GM12878 (cell line): Measurements from ENCODE around the gene TNFSF12. TPM values are rescaled to one million over a fixed set of nuclear protein-coding genes. Genes with fewer than 3 reads are reported as not detected.

Experiments used
- ATF3 ChIP-seq: IDR thresholded peaks from 2 replicates; pipeline ENCODE4 v1.6.1; 2011; ENCODE audit warnings: low read depth, mild to moderate bottlenecking, low read length, moderate library complexity, borderline replicate concordance; ENCODE audit errors: extremely low read depth
- CEBPZ ChIP-seq: fragments of 150-350 bp; IDR thresholded peaks from 2 replicates; pipeline ENCODE4 v1.6.1; 2016; ENCODE audit warnings: low read depth, low read length
- CHD1 ChIP-seq: IDR thresholded peaks from 2 replicates; pipeline ENCODE4 v1.6.1; 2012; ENCODE audit warnings: low read depth, low read length, improper control_type of control experiment
- ESRRA ChIP-seq: IDR thresholded peaks from 2 replicates; pipeline ENCODE4 v1.6.1; 2012; ENCODE audit warnings: mild to moderate bottlenecking, low read length, improper control_type of control experiment
- IKZF1 ChIP-seq: fragments of 450-650 bp; conservative IDR thresholded peaks from 2 replicates; pipeline ENCODE4 v1.6.1; 2017; ENCODE audit warnings: antibody characterized with exemption, mild to moderate bottlenecking
- IRF5 ChIP-seq: fragments of 450-650 bp; IDR thresholded peaks from 2 replicates; pipeline ENCODE4 v1.6.1; 2017; ENCODE audit warnings: borderline replicate concordance
- PAX5 ChIP-seq: IDR thresholded peaks from 2 replicates; pipeline ENCODE4 v1.6.1; 2011; ENCODE audit warnings: low read depth, low read length, borderline replicate concordance
- PBX3 ChIP-seq: IDR thresholded peaks from 2 replicates; pipeline ENCODE4 v1.6.1; 2011; ENCODE audit warnings: mild to moderate bottlenecking, low read depth, low read length, moderate library complexity; ENCODE audit not compliant: insufficient replicate concordance
- RUNX3 ChIP-seq: IDR thresholded peaks from 2 replicates; pipeline ENCODE4 v1.6.1; 2012; ENCODE audit warnings: low read length, inconsistent platforms
- TAF1 ChIP-seq: IDR thresholded peaks from 2 replicates; pipeline ENCODE4 v1.6.1; 2011; ENCODE audit warnings: mild to moderate bottlenecking, low read depth, low read length, borderline replicate concordance
- TBL1XR1 ChIP-seq: IDR thresholded peaks from 2 replicates; pipeline ENCODE4 v1.6.1; 2012; ENCODE audit warnings: low read depth, low read length, improper control_type of control experiment
- WRNIP1 ChIP-seq: IDR thresholded peaks from 2 replicates; pipeline ENCODE4 v1.6.1; 2011; ENCODE audit warnings: low read depth, low read length, improper control_type of control experiment, borderline replicate concordance
- YY1 ChIP-seq: IDR thresholded peaks from 2 replicates; pipeline ENCODE4 v1.6.1; 2011; ENCODE audit warnings: low read depth, mild to moderate bottlenecking, low read length
- ZBTB4 ChIP-seq: fragments of 450-650 bp; formaldehyde crosslinking; IDR thresholded peaks from 2 replicates; pipeline ENCODE4 v1.4.0; 2022; ENCODE audit warnings: mild to moderate bottlenecking, moderate library complexity
- ZBTB40 ChIP-seq: fragments of 450-650 bp; IDR thresholded peaks from 2 replicates; pipeline ENCODE4 v1.6.1; 2016; ENCODE audit warnings: mild to moderate bottlenecking, moderate library complexity, borderline replicate concordance
- polyA plus RNA-seq, 11 experiments: library from polyadenylated mRNA; depleted of rRNA in 4 of 11; unstranded in 6 of 11; stranded (reverse) in 5 of 11; fragments of >200 nt; fragmentation: Nextera tagmentation in 4 of 11; fragmentation: Illumina TruSeq in 1 of 11; extraction: Ambion mirVana in 4 of 11; extraction: Trizol in 1 of 11; gene quantifications; 1 replicate in 1 of 11; 2 replicates in 10 of 11; pipeline versions ENCODE4 v1.2.1 to v1.2.3, GENCODE V29; 2011 to 2016; ENCODE audit warnings: inconsistent platforms in 2 of 11, missing spikeins in 2 of 11, low read depth in 1 of 11
- total RNA-seq, 4 experiments: library from RNA; depleted of rRNA in 3 of 4; stranded (reverse); fragments of >200 nt in 3 of 4; fragmentation: Illumina TruSeq in 1 of 4; extraction: Trizol in 1 of 4; gene quantifications; 2 replicates each; pipeline versions ENCODE4 v1.2.1 to v1.2.3, GENCODE V29; 2013 to 2021

The TNFSF12 gene
- total and polyA plus RNA-seq, 10 of the 15 experiments (the other 5 are each of a cell fraction or from before 2014, with no cell fraction given): 0.32 to 7.0 (median 2.6) TPM

GRCh38 chr17:7561589-7562207 lies 12.8 kb downstream of the TNFSF12 start, which contains the start of gene SENP3 (continued):
- TF ChIP-seq ZBTB40 (no peak), PBX3 (no peak), TBL1XR1 (no peak), ZBTB4 (no peak), IKZF1 (peak; percentile 74), WRNIP1 (no peak), CEBPZ (no peak), ATF3 (peak; percentile 35; the same call in 1 of the 2 replicates), ESRRA (no peak), CHD1 (no peak), PAX5 (peak; percentile 73; the same call in 1 of the 2 replicates), YY1 (0 out of 2 replicates have a peak, but pooled peaks have one; percentile 11), TAF1 (peak; percentile 41; the same call in 1 of the 2 replicates), IRF5 (no peak), RUNX3 (no peak)
